ENCODE results near the gene ACTN1.

Gene ACTN1

GRCh38 chr14:68919129-68919927 is 59.8 kb downstream of the ACTN1 start:
- Mint-ChIP-seq H3K4me3 (no peak overlapping the region), H3K27ac (no peak overlapping the region), H3K27me3 (ENCODE audit: low read depth, poor library complexity) (peaks cover 10% of the 10 kb centered on the region), H3K4me1 (peaks cover 46% of the 10 kb centered on the region), H3K36me3 (ENCODE audit: low read depth) (peaks cover 56% of the 10 kb centered on the region), H3K9me3 (no peaks in the 10 kb centered on the region)
- no peak for TF ChIP-seq CTCF (IDR thresholded peaks at IDR 0.05)
- no peak for DNase-seq

- peaks cover 10% of the 10 kb centered on the region for H3K27me3 Mint-ChIP-seq (ENCODE audit: low read depth, poor library complexity)
- peaks cover 40% of the 10 kb centered on the region for H3K4me1 Mint-ChIP-seq
- TF ChIP-seq CTCF (IDR thresholded peaks at IDR 0.05), result no peak
- peaks cover 51% of the 10 kb centered on the region for H3K36me3 Mint-ChIP-seq (ENCODE audit: low read depth)
- no peaks in the 10 kb centered on the region for H3K9me3 Mint-ChIP-seq
- no peak overlapping the region for H3K27ac Mint-ChIP-seq
- H3K4me3 Mint-ChIP-seq, result no peak overlapping the region
- DNase-seq, result no peak
These were observed 60.5 kb downstream of the ACTN1 start for GRCh38 chr14:68918612-68919011.

- Mint-ChIP-seq H3K9me3 (no peaks in the 10 kb centered on the region), H3K27me3 (ENCODE audit: low read depth, poor library complexity) (peaks cover 12% of the 10 kb centered on the region), H3K4me1 (peaks cover 26% of the 10 kb centered on the region), H3K27ac (peak overlapping the region; percentile 76), H3K4me3 (no peak overlapping the region), H3K36me3 (ENCODE audit: low read depth) (peaks cover 44% of the 10 kb centered on the region)
- TF ChIP-seq CTCF (IDR thresholded peaks at IDR 0.05), result no peak
- DNase-seq, result no peak
These were observed 62.7 kb downstream of the ACTN1 start for GRCh38 chr14:68916358-68916941.

- Mint-ChIP-seq H3K4me3 (no peak overlapping the region), H3K9me3 (no peaks in the 10 kb centered on the region), H3K4me1 (peaks cover 41% of the 10 kb centered on the region), H3K27me3 (ENCODE audit: low read depth, poor library complexity) (peaks cover 7% of the 10 kb centered on the region), H3K36me3 (ENCODE audit: low read depth) (peaks cover 28% of the 10 kb centered on the region), H3K27ac (no peak overlapping the region)
- TF ChIP-seq CTCF (IDR thresholded peaks at IDR 0.05), result no peak
- DNase-seq, result no peak
These were observed 65.6 kb downstream of the ACTN1 start for GRCh38 chr14:68913516-68913915.

- Mint-ChIP-seq H3K4me1 (peaks cover 36% of the 10 kb centered on the region), H3K4me3 (no peak overlapping the region), H3K36me3 (ENCODE audit: low read depth) (peaks cover 20% of the 10 kb centered on the region), H3K9me3 (no peaks in the 10 kb centered on the region), H3K27ac (no peak overlapping the region), H3K27me3 (ENCODE audit: low read depth, poor library complexity) (peaks cover 7% of the 10 kb centered on the region)
- DNase-seq, result peak; percentile 86
- TF ChIP-seq CTCF (IDR thresholded peaks at IDR 0.05), result peak; percentile 99
These were observed 67.4 kb downstream of the ACTN1 start for GRCh38 chr14:68911594-68912227.

All from nephron progenitor cell (in vitro differentiated cells).